GM12878 (cell line): ENCODE results near the gene ENPP7. TPM values are rescaled to one million over a fixed set of nuclear protein-coding genes. Genes with fewer than 3 reads are reported as not detected.

Source experiments
- ATAC-seq: fragments of 200-7000 bp; cut with Tn5 transposase; 3 replicates; pipeline ENCODE4 v1.9.1; 2020; ENCODE audit warnings: mild to moderate bottlenecking, moderate library complexity
- BruUV-seq: library from RNA; stranded (reverse); fragments of 400-500 nt; replicated peaks from 2 replicates; lab custom pipeline; 2021; lab: Mats Ljungman, UMichigan
- CTCF ChIA-PET: fragments of 300-600 bp; sonication (Branson Sonifier 250); formaldehyde crosslinking; extraction: SDS; loops from one replicate; lab custom pipeline; 2021; ENCODE audit warnings: inconsistent platforms; lab: Yijun Ruan, JAX
- POLR2A ChIA-PET: fragments of 350-600 bp; formaldehyde crosslinking; extraction: SDS; loops from one replicate; lab custom pipeline; 2021; ENCODE audit warnings: inconsistent platforms; lab: Charles Lee
- RAD21 ChIA-PET: fragments of 300-600 bp; sonication (Branson Sonifier 250); formaldehyde crosslinking; loops from one replicate; lab custom pipeline; 2023; ENCODE audit warnings: antibody characterized with exemption; ENCODE audit not compliant: unreplicated experiment; lab: Charles Lee
- SMC1A ChIA-PET: fragments of 300-600 bp; sonication (Branson Sonifier 250); formaldehyde crosslinking; loops from one replicate; lab custom pipeline; 2023; ENCODE audit not compliant: unreplicated experiment, uncharacterized antibody; lab: Charles Lee
- DNase-seq: peaks from one replicate; pipeline ENCODE4 v3.0.0-alpha.2; 2011; ENCODE audit warnings: low read depth, low spot score
- FAIRE-seq: peaks from 3 replicates; lab custom pipeline; 2011; peaks lifted over from hg19 to GRCh38; lab: Jason Lieb, UNC
- H2AFZ ChIP-seq: 2 replicates; pipeline ENCODE4 v1.6.0; 2011; ENCODE audit warnings: low read depth, low read length, control low read depth; ENCODE audit not compliant: control insufficient read depth
- H3K27ac ChIP-seq: 2 replicates; pipeline ENCODE4 v1.5.1; 2011; ENCODE audit warnings: control low read depth; ENCODE audit not compliant: control insufficient read depth, insufficient read depth
- H3K27me3 ChIP-seq, 2 experiments: replicated peaks in 1 of 2; 2 replicates each; pipeline versions ENCODE4 v1.6.0 to v1.6.1; 2011; ENCODE audit warnings: low read length in 1 of 2; ENCODE audit not compliant: control insufficient read depth in 2 of 2, insufficient read depth in 2 of 2
- H3K36me3 ChIP-seq, 2 experiments: 2 replicates each; pipeline ENCODE4 v1.5.1; 2011; ENCODE audit warnings: low read length in 1 of 2; ENCODE audit not compliant: control insufficient read depth in 2 of 2, insufficient read depth in 2 of 2
- H3K4me1 ChIP-seq: 2 replicates; pipeline ENCODE4 v1.6.1; 2011; ENCODE audit warnings: mild to moderate bottlenecking, low read length, moderate library complexity, mixed read lengths; ENCODE audit not compliant: control insufficient read depth, insufficient read depth
- H3K4me2 ChIP-seq: 2 replicates; pipeline ENCODE4 v1.6.0; 2011; ENCODE audit warnings: control low read depth; ENCODE audit not compliant: control insufficient read depth, insufficient read depth
- H3K4me3 ChIP-seq: fragments of 200-600 bp; sonication (generic); 2 replicates; pipeline ENCODE4 v1.5.1; 2016
- H3K79me2 ChIP-seq: 2 replicates; pipeline ENCODE4 v1.6.0; 2011; ENCODE audit warnings: low read length; ENCODE audit not compliant: control insufficient read depth, insufficient read depth
- H3K9ac ChIP-seq: 2 replicates; pipeline ENCODE4 v1.8.0; 2011; ENCODE audit warnings: low read length, control low read depth, mixed read lengths; ENCODE audit not compliant: control insufficient read depth, insufficient read depth
- H3K9me3 ChIP-seq: replicated peaks from 3 replicates; pipeline ENCODE4 v1.5.1; 2011; ENCODE audit warnings: mild to moderate bottlenecking, low read length; ENCODE audit not compliant: control insufficient read depth, insufficient read depth
- H4K20me1 ChIP-seq: 2 replicates; pipeline ENCODE4 v1.6.0; 2011; ENCODE audit not compliant: control insufficient read depth, insufficient read depth
- ASH2L ChIP-seq: fragments of 300-600, 200-600 bp; sonication (generic); IDR thresholded peaks from 2 replicates; pipeline ENCODE4 v1.6.1; 2017; ENCODE audit warnings: low read depth, mild to moderate bottlenecking, borderline replicate concordance
- ATF7 ChIP-seq: fragments of 450-650 bp; IDR thresholded peaks from 2 replicates; pipeline ENCODE4 v1.6.1; 2016; ENCODE audit warnings: low read depth, mild to moderate bottlenecking
- CEBPZ ChIP-seq: fragments of 150-350 bp; IDR thresholded peaks from 2 replicates; pipeline ENCODE4 v1.6.1; 2016; ENCODE audit warnings: low read depth, low read length
- CHD1 ChIP-seq: IDR thresholded peaks from 2 replicates; pipeline ENCODE4 v1.6.1; 2012; ENCODE audit warnings: low read depth, low read length, improper control_type of control experiment
- CHD4 ChIP-seq: fragments of 200-600 bp; sonication (generic); IDR thresholded peaks from 2 replicates; pipeline ENCODE4 v1.6.1; 2016; ENCODE audit warnings: mild to moderate bottlenecking
- ETV6 ChIP-seq, 2 experiments: fragments of 450-650 bp in 1 of 2; IDR thresholded peaks in 1 of 2; conservative IDR thresholded peaks in 1 of 2; 2 replicates each; pipeline ENCODE4 v1.6.1; 2014; ENCODE audit warnings: antibody characterized with exemption in 1 of 2, borderline replicate concordance in 1 of 2, low read depth in 1 of 2, mild to moderate bottlenecking in 1 of 2, moderate library complexity in 1 of 2
- HCFC1 ChIP-seq: fragments of 150-350 bp; IDR thresholded peaks from 2 replicates; pipeline ENCODE4 v1.6.1; 2014; ENCODE audit warnings: low read length
- IRF5 ChIP-seq: fragments of 450-650 bp; IDR thresholded peaks from 2 replicates; pipeline ENCODE4 v1.6.1; 2017; ENCODE audit warnings: borderline replicate concordance
- JUND ChIP-seq: IDR thresholded peaks from 2 replicates; pipeline ENCODE4 v1.6.1; 2012; ENCODE audit warnings: low read depth, mild to moderate bottlenecking, low read length, improper control_type of control experiment, moderate library complexity
- POLR2AphosphoS5 ChIP-seq: IDR thresholded peaks from 2 replicates; pipeline ENCODE4 v1.6.1; 2011; ENCODE audit warnings: mild to moderate bottlenecking, low read length, inconsistent platforms
- REST ChIP-seq: IDR thresholded peaks from 2 replicates; pipeline ENCODE4 v1.6.1; 2012; ENCODE audit warnings: mild to moderate bottlenecking, low read depth, low read length
- SREBF1 ChIP-seq: IDR thresholded peaks from 2 replicates; pipeline ENCODE4 v1.6.1; 2012; ENCODE audit warnings: mild to moderate bottlenecking, low read length
- TBL1XR1 ChIP-seq: IDR thresholded peaks from 2 replicates; pipeline ENCODE4 v1.6.1; 2012; ENCODE audit warnings: low read depth, low read length, improper control_type of control experiment
- WGBS: methylation state at CpG from one replicate; pipeline ENCODE4 v1.1.6; 2016; ENCODE audit warnings: low lambda C conversion rate; ENCODE audit not compliant: insufficient replicate concordance, insufficient coverage; ENCODE audit errors: missing lambda C conversion rate; 5-methylcytosine and 5-hydroxymethylcytosine counted together
- in situ Hi-C: fragments of 300-500 bp; cut with MboI; formaldehyde crosslinking; loops from 9 replicates; pipeline ENCODE4 v1.14.3; 2018; ENCODE audit warnings: mixed read lengths
- intact Hi-C: fragments of 100-400 bp; cut with micrococcal nuclease; formaldehyde crosslinking; loops from one replicate; pipeline ENCODE4 v1.14.2; 2022; ENCODE audit not compliant: unreplicated experiment
- polyA plus RNA-seq, 11 experiments: library from polyadenylated mRNA; depleted of rRNA in 4 of 11; unstranded in 6 of 11; stranded (reverse) in 5 of 11; fragments of >200 nt; fragmentation: Nextera tagmentation in 4 of 11; fragmentation: Illumina TruSeq in 1 of 11; extraction: Ambion mirVana in 4 of 11; extraction: Trizol in 1 of 11; gene quantifications; 1 replicate in 1 of 11; 2 replicates in 10 of 11; pipeline versions ENCODE4 v1.2.1 to v1.2.3, GENCODE V29; 2011 to 2016; ENCODE audit warnings: inconsistent platforms in 2 of 11, missing spikeins in 2 of 11, low read depth in 1 of 11
- total RNA-seq, 4 experiments: library from RNA; depleted of rRNA in 3 of 4; stranded (reverse); fragments of >200 nt in 3 of 4; fragmentation: Illumina TruSeq in 1 of 4; extraction: Trizol in 1 of 4; gene quantifications; 2 replicates each; pipeline versions ENCODE4 v1.2.1 to v1.2.3, GENCODE V29; 2013 to 2021

ENPP7 gene
- total and polyA plus RNA-seq, 10 of the 15 experiments (the other 5 are each of a cell fraction or from before 2014, with no cell fraction given) = 0.04 to 0.41 (median 0.18) TPM; not detected in 1

GRCh38 chr17:79785900-79786810 is 55.4 kb downstream of the ENPP7 start:
- Histone ChIP-seq H3K9me3 (no peaks in the 10 kb centered on the region), H3K36me3 (no peaks in the 10 kb centered on the region), H3K4me2 (no peak overlapping the region), H3K79me2 (no peaks in the 10 kb centered on the region), H2AFZ (no peak overlapping the region), H3K9ac (no peak overlapping the region), H3K4me1 (peaks cover 3% of the 10 kb centered on the region), H3K27ac (no peak overlapping the region), H3K4me3 (no peak overlapping the region), H3K27me3 (peaks cover 14% of the 10 kb centered on the region in 2 experiments; a peak in 3 of 4 replicates), H4K20me1 (no peaks in the 10 kb centered on the region)
- no TSS peak for BruUV-seq
- ChIA-PET CTCF (interaction anchor here (1.4 to 1.7 kb wide), 3 partner anchors 9 to 208 kb away, joined by 3 to 5 read pairs (median 5); no protein-coding TSS in a partner anchor), RAD21 (no interaction called here), SMC1A (interaction anchor here (1.3 kb wide), 1 partner anchor 182 kb away, joined by 3 read pairs; no protein-coding TSS in a partner anchor), POLR2A (no interaction called here)
- DNase-seq (no peak), ATAC-seq (no peak), FAIRE-seq (no peak)
- TF ChIP-seq SREBF1 = no peak
- no peak for TF ChIP-seq CEBPZ
- no peak for TF ChIP-seq ASH2L
- TF ChIP-seq IRF5 = no peak
- no peak for TF ChIP-seq ATF7
- no peak for TF ChIP-seq CHD4
- no peak for TF ChIP-seq TBL1XR1
- TF ChIP-seq ETV6 (conservative IDR thresholded peaks at IDR 0.05 in 1 of 2, IDR thresholded peaks at IDR 0.05 in 1 of 2; ENCODE audit: borderline replicate concordance in 1 of 2, low read depth in 1 of 2) = no peak
- TF ChIP-seq CHD1 = no peak
- no peak for TF ChIP-seq POLR2AphosphoS5
- no peak for TF ChIP-seq JUND
- no peak for TF ChIP-seq HCFC1
- TF ChIP-seq REST = no peak
- 32% methylated on average over 15 of the region's 15 CpGs for WGBS
- in situ Hi-C loops (loop anchor here (5.0 kb wide), 1 partner anchor 186 kb away; no protein-coding TSS in a partner anchor), intact Hi-C loops (no loop called here)
